ENCODE results near the gene TXNRD1. TPM values are rescaled to one million over a fixed set of nuclear protein-coding genes. Genes with fewer than 3 reads are reported as not detected.

TXNRD1 gene
- total and polyA plus RNA-seq, 2 of the 8 experiments (the other 6 are each of a cell fraction or from before 2014, with no cell fraction given), result 56.8 to 127 TPM

GRCh38 chr12:104336115-104336514, 120.5 kb downstream of the TXNRD1 start (continued):
- TF ChIP-seq HDAC2 (IDR thresholded peaks at IDR 0.05; ENCODE audit: borderline replicate concordance in 1 of 2, low read depth in 2 of 2, low read length in 2 of 2), result no peak
- no peak for TF ChIP-seq BACH1 (IDR thresholded peaks at IDR 0.05; ENCODE audit: low read length)

Measured in H1 (cell line).